Kidney epithelial cell (primary cell): ENCODE results near the gene SASH1. TPM values are rescaled to one million over a fixed set of nuclear protein-coding genes. Genes with fewer than 3 reads are reported as not detected.

Experiments used
- DNase-seq: peaks from one replicate; pipeline ENCODE4 v3.0.0-alpha.2; 2010; ENCODE audit warnings: low read depth
- H3K27me3 ChIP-seq: 2 replicates; pipeline ENCODE4 v1.6.0; 2011; ENCODE audit warnings: low read length; ENCODE audit not compliant: control insufficient read depth, insufficient read depth
- H3K36me3 ChIP-seq: 2 replicates; pipeline ENCODE4 v1.5.1; 2011; ENCODE audit warnings: low read length; ENCODE audit not compliant: control insufficient read depth, insufficient read depth
- H3K4me3 ChIP-seq: 2 replicates; pipeline ENCODE4 v1.5.1; 2011; ENCODE audit warnings: low read depth, mild to moderate bottlenecking, control low read depth, low read length
- CTCF ChIP-seq: IDR thresholded peaks from 2 replicates; pipeline ENCODE4 v1.5.1; 2011; ENCODE audit warnings: mild to moderate bottlenecking, moderate library complexity, low read length, control low read depth, inconsistent platforms; ENCODE audit not compliant: insufficient read depth, poor library complexity, severe bottlenecking
- total RNA-seq: library from RNA; depleted of rRNA; stranded (reverse); fragments of >200 nt; gene quantifications from 2 replicates; pipeline ENCODE4 v1.2.3, GENCODE V29; 2015

SASH1 gene
- total RNA-seq, 1 donor from 2014 or later: 13.8 TPM

- Histone ChIP-seq H3K4me3 (no peak overlapping the region), H3K36me3 (no peaks in the 10 kb centered on the region), H3K27me3 (no peaks in the 10 kb centered on the region)
- no peak for DNase-seq
- no peak for TF ChIP-seq CTCF
These were observed 208.6 kb downstream of the SASH1 start for GRCh38 chr6:148551226-148551625.

GRCh38 chr6:148556410-148556809 is 213.8 kb downstream of the SASH1 start:
- DNase-seq: no peak
- no peaks in the 10 kb centered on the region for H3K36me3 ChIP-seq
- no peak for TF ChIP-seq CTCF

GRCh38 chr6:148557796-148558321 is 215.2 kb downstream of the SASH1 start:
- H3K36me3 ChIP-seq: no peaks in the 10 kb centered on the region
- H3K27me3 ChIP-seq: no peaks in the 10 kb centered on the region
- H3K4me3 ChIP-seq: no peak overlapping the region
- no peak for TF ChIP-seq CTCF
- no peak for DNase-seq

More at GRCh38 chr6:148556410-148556809, 213.8 kb downstream of the SASH1 start:
- H3K27me3 ChIP-seq: no peaks in the 10 kb centered on the region
- H3K4me3 ChIP-seq: no peak overlapping the region

GRCh38 chr6:148559848-148560433 is 217.3 kb downstream of the SASH1 start:
- peak overlapping the region; percentile 46 for H3K4me3 ChIP-seq
- no peaks in the 10 kb centered on the region for H3K36me3 ChIP-seq
- peak; percentile 86 for TF ChIP-seq CTCF
- no peaks in the 10 kb centered on the region for H3K27me3 ChIP-seq
- no peak for DNase-seq

- DNase-seq: no peak
- Histone ChIP-seq H3K4me3 (no peak overlapping the region), H3K36me3 (no peaks in the 10 kb centered on the region), H3K27me3 (no peaks in the 10 kb centered on the region)
- TF ChIP-seq CTCF: no peak
These were observed 219.0 kb downstream of the SASH1 start for GRCh38 chr6:148561629-148562028.

GRCh38 chr6:148563066-148563465 is 220.4 kb downstream of the SASH1 start:
- Histone ChIP-seq H3K4me3 (no peak overlapping the region), H3K36me3 (no peaks in the 10 kb centered on the region), H3K27me3 (no peaks in the 10 kb centered on the region)
- TF ChIP-seq CTCF: no peak
- no peak for DNase-seq
